ENCODE data around the gene MARK4.

- TF ChIP-seq POLR2AphosphoS5 (IDR thresholded peaks at IDR 0.05): no peak
- no peak for TF ChIP-seq POLR2A (IDR thresholded peaks at IDR 0.05)
- TF ChIP-seq, protein P1, sequence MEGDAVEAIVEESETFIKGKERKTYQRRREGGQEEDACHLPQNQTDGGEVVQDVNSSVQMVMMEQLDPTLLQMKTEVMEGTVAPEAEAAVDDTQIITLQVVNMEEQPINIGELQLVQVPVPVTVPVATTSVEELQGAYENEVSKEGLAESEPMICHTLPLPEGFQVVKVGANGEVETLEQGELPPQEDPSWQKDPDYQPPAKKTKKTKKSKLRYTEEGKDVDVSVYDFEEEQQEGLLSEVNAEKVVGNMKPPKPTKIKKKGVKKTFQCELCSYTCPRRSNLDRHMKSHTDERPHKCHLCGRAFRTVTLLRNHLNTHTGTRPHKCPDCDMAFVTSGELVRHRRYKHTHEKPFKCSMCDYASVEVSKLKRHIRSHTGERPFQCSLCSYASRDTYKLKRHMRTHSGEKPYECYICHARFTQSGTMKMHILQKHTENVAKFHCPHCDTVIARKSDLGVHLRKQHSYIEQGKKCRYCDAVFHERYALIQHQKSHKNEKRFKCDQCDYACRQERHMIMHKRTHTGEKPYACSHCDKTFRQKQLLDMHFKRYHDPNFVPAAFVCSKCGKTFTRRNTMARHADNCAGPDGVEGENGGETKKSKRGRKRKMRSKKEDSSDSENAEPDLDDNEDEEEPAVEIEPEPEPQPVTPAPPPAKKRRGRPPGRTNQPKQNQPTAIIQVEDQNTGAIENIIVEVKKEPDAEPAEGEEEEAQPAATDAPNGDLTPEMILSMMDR (IDR thresholded peaks at IDR 0.05): no peak
- no peak for TF ChIP-seq EP300 (IDR thresholded peaks at IDR 0.05)
Observed at GRCh38 chr19:45243144-45243732, 7.8 kb upstream of the MARK4 start.

Measured in gastroesophageal sphincter (tissue), 3 donors.